ENCODE results near the gene FAM162A.
A peak's percentile ranks its signal among the peaks of the same experiment; 100 is the strongest.

Gene FAM162A, protein sequence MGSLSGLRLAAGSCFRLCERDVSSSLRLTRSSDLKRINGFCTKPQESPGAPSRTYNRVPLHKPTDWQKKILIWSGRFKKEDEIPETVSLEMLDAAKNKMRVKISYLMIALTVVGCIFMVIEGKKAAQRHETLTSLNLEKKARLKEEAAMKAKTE

DNA sequence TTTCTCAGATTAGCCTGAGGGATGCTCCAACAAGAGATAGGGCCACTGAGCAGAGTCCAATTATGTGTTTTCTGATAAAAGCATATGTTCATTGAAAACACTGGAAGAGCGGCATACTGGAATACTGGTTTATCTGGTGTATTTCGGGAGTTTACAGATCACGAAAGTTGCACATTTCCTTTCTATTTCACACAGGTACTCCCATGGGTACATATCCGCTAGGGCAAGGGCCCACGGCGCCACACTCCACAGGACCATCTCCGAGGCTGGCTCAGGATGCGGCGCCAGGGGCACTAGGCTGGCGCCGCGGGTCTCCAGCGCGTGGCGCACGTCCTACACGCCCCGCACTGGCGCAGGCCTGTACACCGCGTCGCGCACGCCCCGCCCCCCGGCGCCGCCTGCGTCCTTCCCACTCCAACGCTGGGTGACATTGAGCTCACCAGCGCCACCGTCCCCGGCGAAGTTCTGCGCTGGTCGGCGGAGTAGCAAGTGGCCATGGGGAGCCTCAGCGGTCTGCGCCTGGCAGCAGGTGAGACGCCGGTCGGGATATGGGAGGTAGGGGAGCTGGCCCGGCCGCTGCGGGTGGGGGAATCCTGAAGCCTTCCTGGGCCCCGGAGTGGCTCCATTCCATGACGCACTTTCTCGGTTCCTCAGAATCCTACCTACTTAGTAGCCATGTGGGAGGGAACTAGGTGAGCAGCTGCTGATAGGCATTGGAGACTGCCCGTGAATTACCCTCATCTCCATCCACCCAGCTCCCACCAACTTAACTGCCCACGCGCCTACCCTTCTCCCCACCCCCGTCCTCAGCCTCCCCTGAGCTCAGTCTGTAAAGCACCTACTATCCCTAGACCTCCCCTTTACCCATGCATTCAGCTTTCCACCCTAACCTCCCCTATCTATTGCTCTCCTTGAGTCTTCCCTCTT lies at the start of gene FAM162A:
TSS of gene FAM162A (plus strand) at position 412 of the 927 bp plus-strand sequence. CDS start at position 496, 84 bp downstream.
- TF ChIP-seq, protein P1, sequence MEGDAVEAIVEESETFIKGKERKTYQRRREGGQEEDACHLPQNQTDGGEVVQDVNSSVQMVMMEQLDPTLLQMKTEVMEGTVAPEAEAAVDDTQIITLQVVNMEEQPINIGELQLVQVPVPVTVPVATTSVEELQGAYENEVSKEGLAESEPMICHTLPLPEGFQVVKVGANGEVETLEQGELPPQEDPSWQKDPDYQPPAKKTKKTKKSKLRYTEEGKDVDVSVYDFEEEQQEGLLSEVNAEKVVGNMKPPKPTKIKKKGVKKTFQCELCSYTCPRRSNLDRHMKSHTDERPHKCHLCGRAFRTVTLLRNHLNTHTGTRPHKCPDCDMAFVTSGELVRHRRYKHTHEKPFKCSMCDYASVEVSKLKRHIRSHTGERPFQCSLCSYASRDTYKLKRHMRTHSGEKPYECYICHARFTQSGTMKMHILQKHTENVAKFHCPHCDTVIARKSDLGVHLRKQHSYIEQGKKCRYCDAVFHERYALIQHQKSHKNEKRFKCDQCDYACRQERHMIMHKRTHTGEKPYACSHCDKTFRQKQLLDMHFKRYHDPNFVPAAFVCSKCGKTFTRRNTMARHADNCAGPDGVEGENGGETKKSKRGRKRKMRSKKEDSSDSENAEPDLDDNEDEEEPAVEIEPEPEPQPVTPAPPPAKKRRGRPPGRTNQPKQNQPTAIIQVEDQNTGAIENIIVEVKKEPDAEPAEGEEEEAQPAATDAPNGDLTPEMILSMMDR (IDR thresholded peaks at IDR 0.05; ENCODE audit: low read depth, low read length, missing control alignments), result peak; percentile 49
- H3K4me3 ChIP-seq (ENCODE audit: low read depth, low read length), result peak within 1 kb of the TSS; percentile 96
- peak; percentile 36 for DNase-seq (ENCODE audit: low read depth)
- in situ Hi-C loops (cut with HindIII; ENCODE audit: low sequenced_read_pairs), result no loop called here

DNA sequence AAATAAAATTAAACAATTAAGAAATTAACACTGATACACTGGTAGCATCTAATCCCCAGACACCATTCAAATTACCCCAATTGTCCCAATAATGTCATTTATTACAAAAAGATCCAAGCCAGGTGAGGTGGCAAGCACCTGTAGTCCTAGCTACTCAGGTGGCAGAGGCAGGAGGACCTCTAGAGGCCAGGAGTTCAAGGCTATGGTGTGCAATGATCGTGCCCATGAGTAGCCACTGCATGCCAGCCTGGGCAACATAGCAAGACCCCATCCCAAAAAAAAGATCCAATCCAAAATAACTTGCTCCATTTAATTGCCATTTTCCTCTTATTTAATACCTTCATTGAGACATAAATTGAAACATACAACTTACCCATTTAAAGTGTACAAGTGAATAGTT lies 41.2 kb upstream of the FAM162A start:
- H3K4me3 ChIP-seq (ENCODE audit: low read depth, low read length), result no peak overlapping the region
- no peak for DNase-seq (ENCODE audit: low read depth)
- TF ChIP-seq, protein P1 (IDR thresholded peaks at IDR 0.05; ENCODE audit: low read depth, low read length, missing control alignments), result no peak
- in situ Hi-C loops (cut with HindIII; ENCODE audit: low sequenced_read_pairs), result no loop called here

DNA sequence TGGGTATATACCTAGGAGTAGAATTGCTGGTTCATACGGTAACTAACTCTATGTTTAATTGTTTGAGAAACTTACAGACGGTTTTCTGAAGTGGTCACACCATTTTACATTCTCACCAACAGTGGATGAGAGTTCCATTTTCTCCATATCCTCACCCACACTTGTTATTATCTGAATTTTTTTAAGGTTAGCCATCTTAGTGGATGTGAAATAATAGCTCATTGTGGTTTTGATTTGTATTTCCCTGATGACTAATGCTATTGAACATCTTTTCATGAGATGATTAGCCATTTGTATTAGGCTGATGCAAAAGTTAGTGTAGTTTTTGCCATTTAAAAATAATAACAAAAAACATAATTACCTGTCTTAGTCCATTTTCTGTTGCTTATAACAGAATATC lies 40.3 kb upstream of the FAM162A start:
- no peak overlapping the region for H3K4me3 ChIP-seq (ENCODE audit: low read depth, low read length)
- TF ChIP-seq, protein P1 (IDR thresholded peaks at IDR 0.05; ENCODE audit: low read depth, low read length, missing control alignments), result no peak
- in situ Hi-C loops (cut with HindIII; ENCODE audit: low sequenced_read_pairs), result no loop called here
- DNase-seq (ENCODE audit: low read depth), result no peak

DNA sequence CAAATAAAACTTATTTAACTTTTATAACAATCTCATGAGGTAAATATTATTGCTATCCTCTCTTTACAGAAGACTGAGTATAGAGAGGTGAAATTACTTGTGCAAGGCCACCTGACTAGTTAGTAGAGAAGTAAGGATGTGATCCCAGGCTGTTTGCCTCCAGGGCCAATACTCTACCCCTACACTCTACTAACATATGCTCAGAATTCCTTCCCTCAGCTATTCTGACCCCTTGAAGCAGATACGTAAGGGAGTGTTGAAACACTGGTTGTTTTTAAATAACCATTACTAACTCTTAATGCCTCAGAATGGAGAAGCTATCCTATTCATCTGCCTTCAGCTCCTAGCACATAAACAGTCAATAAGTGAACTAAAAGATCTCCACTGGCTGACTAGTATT lies 34.8 kb upstream of the FAM162A start:
- TF ChIP-seq, protein P1 (IDR thresholded peaks at IDR 0.05; ENCODE audit: low read depth, low read length, missing control alignments), result no peak
- no peak overlapping the region for H3K4me3 ChIP-seq (ENCODE audit: low read depth, low read length)
- in situ Hi-C loops (cut with HindIII; ENCODE audit: low sequenced_read_pairs), result no loop called here
- no peak for DNase-seq (ENCODE audit: low read depth)

DNA sequence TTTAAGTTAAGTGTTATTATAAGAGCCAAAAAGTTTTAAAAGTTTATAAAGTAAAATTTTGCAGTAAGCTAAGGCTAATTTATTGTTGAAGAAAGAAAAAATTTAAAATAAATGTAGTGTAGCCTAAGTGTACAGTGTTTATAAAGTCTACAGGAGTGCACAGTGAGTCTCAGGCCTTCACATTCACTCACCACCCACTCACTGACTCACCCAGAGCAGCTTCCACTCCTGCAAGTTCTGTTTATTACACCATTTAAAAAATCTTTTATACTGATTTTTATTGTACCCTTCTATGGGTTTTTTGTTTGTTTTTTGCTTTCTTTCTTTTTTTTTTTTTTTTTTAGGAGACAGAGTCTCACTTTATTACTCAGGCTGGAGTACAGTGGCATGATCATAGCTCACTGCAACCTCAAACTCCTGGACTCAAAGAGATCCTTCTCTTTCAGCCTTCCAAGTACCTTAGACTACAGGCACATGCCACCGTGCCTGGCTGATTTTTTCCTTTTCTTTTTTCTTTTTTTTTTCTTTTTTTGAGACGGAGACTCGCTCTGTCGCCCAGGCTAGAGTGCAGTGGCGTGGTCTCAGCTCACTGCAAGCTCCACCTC lies 33.1 kb upstream of the FAM162A start:
- DNase-seq (ENCODE audit: low read depth), result no peak
- in situ Hi-C loops (cut with HindIII; ENCODE audit: low sequenced_read_pairs), result no loop called here
- H3K4me3 ChIP-seq (ENCODE audit: low read depth, low read length), result no peak overlapping the region
- TF ChIP-seq, protein P1 (IDR thresholded peaks at IDR 0.05; ENCODE audit: low read depth, low read length, missing control alignments), result no peak

DNA sequence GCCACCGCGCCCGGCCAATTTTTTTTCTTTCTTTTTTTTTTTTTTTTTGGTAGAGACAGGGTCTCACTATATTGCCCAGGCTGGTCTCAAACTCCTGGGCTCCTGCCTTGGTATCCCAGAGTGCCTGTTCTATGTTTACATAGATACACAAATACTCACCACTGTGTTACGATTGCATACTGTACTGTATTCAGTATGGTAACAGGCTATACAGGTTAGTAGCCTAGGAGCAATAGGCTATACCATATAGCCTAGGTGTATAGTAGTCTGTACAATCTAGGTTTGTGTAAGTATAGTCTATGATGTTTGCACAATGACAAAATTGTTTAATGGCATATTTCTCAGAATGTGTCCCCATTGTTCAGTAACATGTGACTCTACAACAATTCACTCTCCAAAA lies 32.4 kb upstream of the FAM162A start:
- DNase-seq (ENCODE audit: low read depth), result no peak
- in situ Hi-C loops (cut with HindIII; ENCODE audit: low sequenced_read_pairs), result no loop called here
- TF ChIP-seq, protein P1 (IDR thresholded peaks at IDR 0.05; ENCODE audit: low read depth, low read length, missing control alignments), result no peak
- no peak overlapping the region for H3K4me3 ChIP-seq (ENCODE audit: low read depth, low read length)
